Activated CD4-positive, alpha-beta memory T cell treated with anti-CD3 and anti-CD28 coated beads for 36 hours (primary cell): ENCODE measurements around the gene MFGE8. TPM values are rescaled to one million over a fixed set of nuclear protein-coding genes. Genes with fewer than 3 reads are reported as not detected.

ENCODE experiments used
- CTCF ChIA-PET: fragments of 350-600 bp; sonication (Branson Sonifier 250); formaldehyde crosslinking; loops from one replicate; lab custom pipeline; 2021; ENCODE audit warnings: antibody characterized with exemption, inconsistent platforms; lab: Charles Lee
- POLR2A ChIA-PET: fragments of 350-600 bp; sonication (Branson Sonifier 250); formaldehyde crosslinking; loops from one replicate; lab custom pipeline; 2021; ENCODE audit warnings: antibody characterized with exemption; lab: Charles Lee
- DNase-seq: peaks from one replicate; pipeline ENCODE4 v3.0.0-alpha.2; 2020
- H3K27ac Mint-ChIP-seq: one replicate; pipeline ENCODE4 v1.8.0; 2021; ENCODE audit warnings: mixed read lengths
- H3K27me3 Mint-ChIP-seq: one replicate; pipeline ENCODE4 v1.8.0; 2021; ENCODE audit warnings: mixed read lengths
- H3K36me3 Mint-ChIP-seq: one replicate; pipeline ENCODE4 v1.8.0; 2021; ENCODE audit warnings: mixed read lengths
- H3K4me1 Mint-ChIP-seq: one replicate; pipeline ENCODE4 v1.8.0; 2021; ENCODE audit warnings: low read depth, mixed read lengths
- H3K4me3 Mint-ChIP-seq: one replicate; pipeline ENCODE4 v1.8.0; 2021; ENCODE audit warnings: mild to moderate bottlenecking, mixed read lengths
- H3K9me3 Mint-ChIP-seq: one replicate; pipeline ENCODE4 v1.8.0; 2021; ENCODE audit warnings: mixed read lengths
- intact Hi-C: fragments of 100-400 bp; cut with micrococcal nuclease; formaldehyde crosslinking; loops from one replicate; pipeline ENCODE4 v1.15.1; 2023
- total RNA-seq, 2 experiments: library from RNA; stranded (reverse); gene quantifications; one replicate each; pipeline ENCODE4 v1.2.3, GENCODE V29; 2021

The MFGE8 gene
- total RNA-seq, 2 experiments from 2014 or later, result 13.7 to 16.4 TPM

DNA sequence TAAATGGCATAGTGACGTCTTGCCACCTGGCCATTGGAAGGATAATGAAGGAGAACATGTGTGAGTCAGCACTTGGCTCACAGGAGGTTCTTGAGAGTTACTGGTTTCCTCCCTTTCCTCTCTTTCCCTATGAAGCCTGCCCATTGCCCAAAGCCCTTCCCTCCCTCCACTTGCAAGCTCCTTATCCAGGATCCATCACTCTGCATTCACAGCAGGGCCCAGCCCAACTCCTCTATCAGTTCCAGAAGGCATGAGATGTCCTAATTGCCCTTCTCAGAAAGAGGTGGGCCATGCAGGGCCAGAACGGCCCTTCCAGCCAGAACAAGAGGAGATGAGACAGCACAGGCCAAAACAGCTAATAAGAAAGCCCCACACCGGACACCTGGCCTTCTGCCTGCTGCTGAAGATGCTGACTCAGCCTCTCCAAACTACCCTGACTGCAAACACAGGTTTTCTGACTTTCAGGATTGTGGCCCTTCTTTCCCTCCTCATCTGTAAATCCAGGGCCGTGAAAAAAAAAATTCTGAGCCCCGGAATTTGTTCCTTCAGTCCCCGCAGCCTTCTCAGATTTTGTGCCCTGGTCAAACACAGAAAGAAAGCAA is 47.6 kb downstream of the MFGE8 start:
- no peak overlapping the region for H3K27ac Mint-ChIP-seq
- CTCF ChIA-PET, result no interaction called here

DNA sequence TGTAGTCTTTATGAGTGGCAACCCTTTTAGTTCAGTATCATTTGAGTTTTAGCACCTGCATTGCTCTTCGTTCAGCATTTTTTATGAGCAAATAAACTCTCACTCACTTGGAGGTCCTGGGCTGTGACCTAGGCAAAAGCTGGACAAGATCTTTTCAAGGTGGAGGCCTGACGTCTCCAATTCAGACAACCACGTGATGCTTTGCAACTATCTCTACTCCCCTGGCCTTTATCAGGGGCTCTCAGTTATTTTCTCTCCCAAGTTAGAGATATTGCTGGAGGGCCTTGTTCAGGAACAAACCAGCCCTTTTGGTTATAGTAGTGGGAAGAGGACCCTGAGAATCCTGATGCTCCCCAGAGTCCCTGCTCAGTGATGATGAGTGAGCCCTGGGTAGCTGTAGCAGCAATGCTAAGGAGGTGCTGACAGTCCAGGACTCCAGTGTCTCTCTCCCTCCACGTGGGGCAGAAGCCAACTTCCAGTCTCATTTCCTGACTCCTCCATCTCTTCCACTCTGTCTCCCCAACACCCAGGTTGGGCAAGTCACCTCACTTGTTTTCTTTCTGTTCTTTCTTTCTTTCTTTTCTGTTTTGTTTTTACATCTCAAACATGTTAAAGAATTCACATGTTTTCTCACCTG is 48.2 kb downstream of the MFGE8 start:
- Mint-ChIP-seq H3K27me3 (no peaks in the 10 kb centered on the region), H3K4me1 (no peaks in the 10 kb centered on the region), H3K27ac (no peak overlapping the region), H3K4me3 (no peak overlapping the region), H3K36me3 (no peaks in the 10 kb centered on the region), H3K9me3 (no peaks in the 10 kb centered on the region)
- no peak for DNase-seq
- intact Hi-C loops, result no loop called here
- ChIA-PET CTCF (no interaction called here), POLR2A (no interaction called here)

More for the DNA sequence above, 47.6 kb downstream of the MFGE8 start:
- no peak for DNase-seq
- intact Hi-C loops, result no loop called here
- Mint-ChIP-seq H3K27me3 (no peaks in the 10 kb centered on the region), H3K36me3 (no peaks in the 10 kb centered on the region), H3K4me3 (no peak overlapping the region), H3K9me3 (no peaks in the 10 kb centered on the region), H3K4me1 (no peaks in the 10 kb centered on the region)
- POLR2A ChIA-PET, result no interaction called here

DNA sequence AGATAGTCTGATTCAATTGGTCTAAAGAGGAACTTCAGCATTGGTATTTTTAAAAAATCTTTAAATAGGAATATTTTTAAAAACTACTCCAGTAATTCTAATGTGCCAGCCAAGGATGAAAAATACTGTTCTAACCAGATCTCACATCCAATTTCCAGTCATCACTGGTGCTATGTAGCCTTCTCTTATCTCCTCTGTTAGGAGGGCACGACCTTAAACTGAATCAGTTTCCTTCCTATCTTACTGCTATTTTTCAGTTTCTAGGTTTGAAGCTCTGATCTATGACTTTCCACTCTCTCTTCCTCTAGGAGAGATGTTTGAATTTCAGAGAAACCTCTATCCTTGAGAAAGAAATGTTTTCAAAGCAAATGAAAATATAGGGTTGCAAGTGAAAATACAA is 49.8 kb downstream of the MFGE8 start:
- H3K4me1 Mint-ChIP-seq, result no peaks in the 10 kb centered on the region
- intact Hi-C loops, result no loop called here
- H3K4me3 Mint-ChIP-seq, result no peak overlapping the region
- peaks cover 1% of the 10 kb centered on the region for H3K27me3 Mint-ChIP-seq
- POLR2A ChIA-PET, result no interaction called here
- H3K27ac Mint-ChIP-seq, result no peak overlapping the region
- CTCF ChIA-PET, result no interaction called here
- peaks cover 4% of the 10 kb centered on the region for H3K36me3 Mint-ChIP-seq
- DNase-seq, result no peak
- no peaks in the 10 kb centered on the region for H3K9me3 Mint-ChIP-seq

DNA sequence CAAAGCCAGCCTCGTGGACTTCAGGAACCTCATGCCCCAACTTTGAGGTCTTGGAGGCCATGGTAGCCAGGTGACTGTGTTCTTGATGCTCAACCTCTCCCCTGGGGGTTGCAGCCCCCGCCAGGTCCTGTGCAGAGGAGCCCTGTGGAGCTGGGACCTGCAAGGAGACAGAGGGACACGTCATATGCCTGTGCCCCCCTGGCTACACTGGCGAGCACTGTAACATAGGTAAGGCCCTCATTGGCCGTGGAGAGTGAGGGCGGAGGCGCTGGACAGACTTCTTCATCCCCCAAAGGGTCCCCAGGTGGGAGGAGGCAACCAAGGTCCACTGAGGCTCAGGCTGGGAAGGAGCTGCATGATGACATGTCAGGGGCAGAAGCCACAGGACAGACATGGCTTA is 53.0 kb downstream of the MFGE8 start:
- Mint-ChIP-seq H3K4me3 (no peak overlapping the region), H3K27me3 (peaks cover 1% of the 10 kb centered on the region), H3K27ac (no peak overlapping the region), H3K9me3 (no peaks in the 10 kb centered on the region), H3K4me1 (no peaks in the 10 kb centered on the region), H3K36me3 (peaks cover 4% of the 10 kb centered on the region)
- POLR2A ChIA-PET, result no interaction called here
- DNase-seq, result no peak
- CTCF ChIA-PET, result no interaction called here
- intact Hi-C loops, result no loop called here

DNA sequence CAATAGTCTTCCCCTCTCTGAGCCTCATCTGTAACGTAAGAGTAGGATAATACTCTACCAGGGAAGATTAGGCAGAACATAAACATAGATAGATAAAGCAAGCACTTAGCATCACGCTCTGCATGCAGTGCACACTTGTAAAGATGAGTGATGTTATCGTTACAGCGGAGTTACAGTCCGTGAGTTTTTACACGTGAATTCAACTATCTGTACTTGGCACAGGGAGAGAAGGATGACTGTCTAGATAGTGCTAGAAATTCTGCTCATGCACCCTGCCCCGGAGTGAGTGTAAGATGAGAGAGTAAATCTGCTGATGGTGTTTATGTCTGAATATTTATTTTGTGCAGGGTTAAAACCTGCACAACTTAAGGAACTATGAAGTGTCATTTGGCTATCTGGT is 53.6 kb downstream of the MFGE8 start:
- no peak for DNase-seq
- peaks cover 8% of the 10 kb centered on the region for H3K36me3 Mint-ChIP-seq
- CTCF ChIA-PET, result no interaction called here

DNA sequence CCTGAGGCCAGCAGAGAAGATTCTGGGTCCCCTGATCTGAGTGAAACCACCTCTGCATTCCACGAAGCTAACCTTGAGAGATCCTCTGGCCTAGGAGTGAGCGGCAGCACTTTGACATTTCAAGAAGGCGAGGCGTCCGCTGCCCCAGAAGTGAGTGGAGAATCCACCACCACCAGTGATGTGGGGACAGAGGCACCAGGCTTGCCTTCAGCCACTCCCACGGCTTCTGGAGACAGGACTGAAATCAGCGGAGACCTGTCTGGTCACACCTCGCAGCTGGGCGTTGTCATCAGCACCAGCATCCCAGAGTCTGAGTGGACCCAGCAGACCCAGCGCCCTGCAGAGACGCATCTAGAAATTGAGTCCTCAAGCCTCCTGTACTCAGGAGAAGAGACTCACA is 54.2 kb downstream of the MFGE8 start:
- peaks cover 11% of the 10 kb centered on the region for H3K9me3 Mint-ChIP-seq
- POLR2A ChIA-PET, result no interaction called here
- CTCF ChIA-PET, result no interaction called here
- H3K4me3 Mint-ChIP-seq, result no peak overlapping the region
- peaks cover 1% of the 10 kb centered on the region for H3K27me3 Mint-ChIP-seq
- no peaks in the 10 kb centered on the region for H3K4me1 Mint-ChIP-seq
- intact Hi-C loops, result no loop called here
- DNase-seq, result no peak
- peaks cover 9% of the 10 kb centered on the region for H3K36me3 Mint-ChIP-seq
- no peak overlapping the region for H3K27ac Mint-ChIP-seq

More for the DNA sequence above, 53.6 kb downstream of the MFGE8 start:
- Mint-ChIP-seq H3K27ac (no peak overlapping the region), H3K4me3 (no peak overlapping the region), H3K4me1 (no peaks in the 10 kb centered on the region), H3K27me3 (peaks cover 1% of the 10 kb centered on the region), H3K9me3 (peaks cover 6% of the 10 kb centered on the region)
- POLR2A ChIA-PET, result no interaction called here
- intact Hi-C loops, result no loop called here

DNA sequence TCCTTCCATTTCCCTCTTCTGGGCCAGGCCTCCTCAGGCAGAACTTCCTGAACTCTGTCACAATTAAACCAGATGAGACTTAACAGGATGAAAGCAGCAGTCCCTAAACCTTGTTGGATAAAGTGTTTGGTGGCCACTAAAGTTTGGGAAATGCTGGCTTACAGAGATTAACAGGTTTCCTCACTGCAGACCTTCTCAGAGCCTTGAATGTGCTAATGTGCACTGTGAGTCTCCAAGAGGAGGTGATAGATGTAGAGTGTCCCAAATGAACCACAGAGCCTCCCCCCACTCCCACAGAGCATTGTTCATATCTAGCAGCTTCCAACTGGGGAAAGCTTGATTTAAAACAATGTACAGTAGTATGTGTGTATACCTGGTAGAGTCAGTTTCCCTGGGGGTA is 60.7 kb downstream of the MFGE8 start:
- ChIA-PET CTCF (no interaction called here), POLR2A (no interaction called here)
- Mint-ChIP-seq H3K9me3 (peaks cover 14% of the 10 kb centered on the region), H3K27me3 (no peaks in the 10 kb centered on the region), H3K4me1 (no peaks in the 10 kb centered on the region), H3K36me3 (peaks cover 5% of the 10 kb centered on the region), H3K27ac (no peak overlapping the region), H3K4me3 (no peak overlapping the region)
- no peak for DNase-seq
- intact Hi-C loops, result no loop called here

DNA sequence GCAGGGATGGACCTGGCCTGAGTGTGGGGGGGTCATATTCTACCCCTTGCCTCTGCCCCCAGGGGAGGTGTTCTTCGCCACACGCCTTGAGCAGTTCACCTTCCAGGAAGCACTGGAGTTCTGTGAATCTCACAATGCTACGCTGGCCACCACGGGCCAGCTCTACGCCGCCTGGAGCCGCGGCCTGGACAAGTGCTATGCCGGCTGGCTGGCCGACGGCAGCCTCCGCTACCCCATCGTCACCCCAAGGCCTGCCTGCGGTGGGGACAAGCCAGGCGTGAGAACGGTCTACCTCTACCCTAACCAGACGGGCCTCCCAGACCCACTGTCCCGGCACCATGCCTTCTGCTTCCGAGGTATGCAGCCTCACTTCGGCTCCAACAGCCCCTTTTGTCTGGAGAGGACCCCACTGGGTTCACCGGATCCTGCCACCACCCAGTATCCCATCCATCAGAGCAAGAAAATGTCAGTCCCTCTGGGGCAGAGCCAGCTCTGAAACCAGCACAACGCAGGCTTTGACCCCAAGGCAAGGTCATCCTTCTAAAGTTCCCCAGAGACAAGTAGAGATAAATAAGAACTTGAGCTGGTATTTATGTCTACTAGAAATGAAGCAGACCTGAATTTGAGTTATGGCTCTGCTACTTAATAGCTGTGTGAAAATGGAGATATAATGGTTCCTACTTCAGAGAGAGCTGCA is 63.7 kb downstream of the MFGE8 start:
- Mint-ChIP-seq H3K27me3 (no peaks in the 10 kb centered on the region), H3K4me1 (peaks cover 8% of the 10 kb centered on the region), H3K27ac (no peak overlapping the region), H3K36me3 (peaks cover under 1% of the 10 kb centered on the region), H3K4me3 (no peak overlapping the region), H3K9me3 (peaks cover 7% of the 10 kb centered on the region)
- no peak for DNase-seq
- CTCF ChIA-PET, result no interaction called here
- POLR2A ChIA-PET, result no interaction called here
- intact Hi-C loops, result no loop called here

Other genes starting within 250 kb of the MFGE8 start
- gene ACAN, start 109.9 kb downstream of the MFGE8 start, total RNA-seq, result not detected
- 10 to 100 TPM; 44.7 to 47.1 TPM for gene HAPLN3, start 17.8 kb downstream of the MFGE8 start, total RNA-seq
- 10 to 100 TPM; 36.0 to 38.5 TPM for gene ABHD2, start 175.1 kb upstream of the MFGE8 start, total RNA-seq